Measurements from ENCODE around the gene FOXK1.

- no peak for TF ChIP-seq CTCF (conservative IDR thresholded peaks at IDR 0.05 in 1 of 2, IDR thresholded peaks at IDR 0.05 in 1 of 2; ENCODE audit: low read depth in 1 of 2, low read length in 2 of 2)
- TF ChIP-seq EZH2 (IDR thresholded peaks at IDR 0.05; ENCODE audit: low read length, missing control alignments) = no peak
Observed at GRCh38 chr7:4818000-4818794, 136.1 kb downstream of the FOXK1 start.

Measured in fibroblast of lung (primary cell).